Renal pelvis (tissue), 12 donors: ENCODE results near the gene FAM186B. TPM values are rescaled to one million over a fixed set of nuclear protein-coding genes. Genes with fewer than 3 reads are reported as not detected.
"Not testable (repeated sequence)": the region's sequence is repeated elsewhere in the genome, so short reads cannot be mapped to it uniquely, and the experiment has no call there.

ENCODE experiments used
- DNase-seq: peaks from one replicate; pipeline ENCODE4 v3.0.0-alpha.2; 2013
- long read RNA-seq, 16 experiments: transcript quantifications; one replicate each; lab custom pipeline, GENCODE V29; 2026
- polyA plus RNA-seq, 3 donors: library from polyadenylated mRNA; unstranded; fragments of 120-200 nt; gene quantifications; one replicate each; pipeline ENCODE4 v1.2.1, GENCODE V29; 2013; ENCODE audit not compliant: insufficient read length in 3 of 3

Gene FAM186B, protein sequence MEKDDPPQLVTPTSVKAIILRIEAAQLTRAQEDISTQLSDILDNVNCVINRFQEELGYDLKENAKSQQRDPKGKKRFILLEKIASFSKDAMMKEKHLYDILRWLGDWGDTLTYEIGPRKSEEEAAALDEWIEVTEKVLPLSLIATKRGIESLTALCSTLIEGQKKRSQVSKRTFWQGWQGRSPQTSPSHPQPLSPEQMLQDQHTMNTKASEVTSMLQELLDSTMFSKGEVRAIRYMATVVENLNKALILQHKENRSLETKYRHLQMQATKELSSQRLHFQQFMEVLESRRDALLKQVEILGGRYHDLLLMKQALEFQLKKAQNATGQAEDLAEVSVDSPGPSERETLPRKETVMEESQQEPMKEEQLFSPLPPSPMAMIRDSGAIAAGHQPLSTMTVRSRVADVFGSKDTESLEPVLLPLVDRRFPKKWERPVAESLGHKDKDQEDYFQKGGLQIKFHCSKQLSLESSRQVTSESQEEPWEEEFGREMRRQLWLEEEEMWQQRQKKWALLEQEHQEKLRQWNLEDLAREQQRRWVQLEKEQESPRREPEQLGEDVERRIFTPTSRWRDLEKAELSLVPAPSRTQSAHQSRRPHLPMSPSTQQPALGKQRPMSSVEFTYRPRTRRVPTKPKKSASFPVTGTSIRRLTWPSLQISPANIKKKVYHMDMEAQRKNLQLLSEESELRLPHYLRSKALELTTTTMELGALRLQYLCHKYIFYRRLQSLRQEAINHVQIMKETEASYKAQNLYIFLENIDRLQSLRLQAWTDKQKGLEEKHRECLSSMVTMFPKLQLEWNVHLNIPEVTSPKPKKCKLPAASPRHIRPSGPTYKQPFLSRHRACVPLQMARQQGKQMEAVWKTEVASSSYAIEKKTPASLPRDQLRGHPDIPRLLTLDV
- polyA plus RNA-seq: 1 to 10 TPM in 2 of 3 donors, under 1 TPM in 1; 0.93 to 3.9 (median 3.9) TPM
- long read RNA-seq, donor 1: 0 reads
- long read RNA-seq, donor 2: 0 reads
- long read RNA-seq, donor 3: 0 reads
- long read RNA-seq, donor 4: 0 reads
- long read RNA-seq, donor 5: 0 reads
- long read RNA-seq, donor 6: 0 reads
- long read RNA-seq, donor 7: 0 reads
- long read RNA-seq, donor 8: 0 reads
- long read RNA-seq, donor 9: 0 reads
- long read RNA-seq, donor 10: 0 reads
- long read RNA-seq, donor 11: 0 reads
- long read RNA-seq, donor 12: 0 reads
- long read RNA-seq, donor 13: 0 reads
- long read RNA-seq, donor 14: 0 reads
- long read RNA-seq, donor 15: 0 reads
- long read RNA-seq, donor 16: 0 reads

DNA sequence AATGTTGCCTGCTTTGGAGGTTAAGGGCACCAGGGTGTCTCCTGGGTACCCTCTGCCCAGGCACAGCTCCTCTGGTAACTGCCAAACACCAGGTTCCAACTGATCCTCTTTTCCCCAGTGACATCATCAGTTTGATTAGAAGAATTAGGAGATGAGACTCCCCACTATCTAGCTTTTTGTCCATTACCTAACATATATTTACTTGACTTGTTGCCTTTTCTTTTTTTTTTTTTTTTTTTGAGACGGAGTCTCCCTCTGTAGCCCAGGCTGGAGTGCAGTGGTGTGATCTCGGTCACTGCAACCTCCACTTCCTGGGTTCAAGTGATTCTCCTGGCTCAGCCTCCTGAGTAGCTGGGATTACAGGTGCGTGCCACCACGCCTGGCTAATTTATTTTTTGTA is at the start of gene FAM186B:
Gene FAM186B (minus strand): TSS at position 101 of the 400 bp plus-strand sequence. CDS start 162 bp downstream, outside the sequence.
- not testable (repeated sequence) for DNase-seq

GRCh38 chr12:49654715-49655114 is 49.3 kb upstream of the FAM186B start:
- DNase-seq: no peak

- no peak for DNase-seq
These were observed 47.6 kb upstream of the FAM186B start for GRCh38 chr12:49652921-49653520.

GRCh38 chr12:49651855-49652254 is 46.4 kb upstream of the FAM186B start:
- DNase-seq: no peak

GRCh38 chr12:49649892-49650291 is 44.5 kb upstream of the FAM186B start:
- DNase-seq: no peak

DNA sequence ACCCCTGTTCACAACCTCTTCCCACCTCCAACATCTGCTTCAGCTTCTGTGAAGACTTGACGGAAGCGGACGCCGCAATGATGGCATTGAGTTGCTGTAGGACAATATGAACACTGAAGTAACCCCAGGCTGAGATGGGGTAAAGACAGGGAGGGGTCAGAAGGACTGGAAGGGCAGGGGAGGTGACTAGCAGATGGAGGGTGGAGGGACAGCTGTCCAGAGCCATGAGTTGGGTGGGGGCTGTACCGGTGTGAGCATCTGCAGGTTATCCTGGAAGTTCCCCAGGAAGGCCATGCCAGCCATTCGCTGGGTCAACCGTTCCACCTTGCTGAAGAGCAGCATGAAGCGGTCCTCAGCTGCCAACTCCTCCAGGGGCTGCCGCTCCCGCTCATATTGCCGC is 44.0 kb upstream of the FAM186B start:
- no peak for DNase-seq

DNA sequence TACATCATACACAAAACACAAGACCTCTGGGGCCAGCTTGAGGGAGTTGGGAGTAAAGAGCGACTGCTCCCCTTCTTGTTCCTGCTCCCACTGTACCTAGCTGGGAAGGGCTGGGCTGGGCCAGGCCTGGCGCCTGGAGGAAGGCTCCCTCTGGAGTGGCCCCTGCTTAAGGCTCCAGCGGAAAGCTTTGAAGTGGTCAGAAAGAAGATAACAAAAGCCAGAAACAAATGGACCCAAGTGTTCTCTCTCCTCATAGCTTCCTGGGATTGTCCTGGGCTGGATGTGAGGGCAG is 43.2 kb upstream of the FAM186B start:
- DNase-seq: no peak

GRCh38 chr12:49647827-49648711 is 42.6 kb upstream of the FAM186B start:
- DNase-seq: no peak

DNA sequence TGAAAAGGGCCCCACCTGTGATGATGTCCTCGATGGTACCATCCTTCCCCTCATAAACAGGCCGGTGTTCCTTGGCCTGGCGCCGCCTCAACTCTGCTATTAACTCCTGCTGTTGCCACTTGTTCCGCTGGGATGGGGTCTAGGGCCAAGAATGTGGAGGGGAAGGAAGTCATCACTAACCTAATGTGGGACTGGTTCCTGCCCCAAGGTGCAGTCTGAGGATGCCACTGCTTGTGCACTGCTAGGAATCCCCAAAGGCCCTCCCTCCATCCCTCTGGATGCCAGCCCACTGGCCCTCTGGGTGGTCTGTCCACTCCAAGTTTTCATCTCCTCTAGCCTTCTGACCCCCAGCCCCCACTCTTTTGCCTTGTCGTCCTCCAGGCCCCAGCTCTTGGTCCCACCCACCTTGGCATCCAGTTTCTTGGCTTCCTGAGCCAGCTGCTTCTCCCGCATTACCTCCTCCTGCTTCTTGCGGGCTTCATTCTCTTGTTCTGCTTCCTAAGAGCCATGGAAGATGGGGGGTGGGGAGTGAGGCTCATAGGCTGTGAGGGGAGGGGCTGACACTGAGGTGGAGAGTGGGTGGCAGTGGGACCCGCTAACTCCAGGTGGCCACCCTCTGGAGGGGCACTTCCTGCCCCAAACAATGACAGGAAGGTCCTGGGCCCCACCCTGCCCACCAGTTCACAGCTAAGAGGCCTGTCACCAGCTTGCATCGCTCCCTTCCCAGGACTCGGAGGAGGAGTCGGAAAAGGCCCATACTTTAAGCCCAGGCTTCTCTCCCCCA is 41.6 kb upstream of the FAM186B start:
- no peak for DNase-seq

GRCh38 chr12:49646331-49646830 is 40.9 kb upstream of the FAM186B start:
- no peak for DNase-seq

- no peak for DNase-seq
These were observed 40.0 kb upstream of the FAM186B start for GRCh38 chr12:49645146-49646039.

DNA sequence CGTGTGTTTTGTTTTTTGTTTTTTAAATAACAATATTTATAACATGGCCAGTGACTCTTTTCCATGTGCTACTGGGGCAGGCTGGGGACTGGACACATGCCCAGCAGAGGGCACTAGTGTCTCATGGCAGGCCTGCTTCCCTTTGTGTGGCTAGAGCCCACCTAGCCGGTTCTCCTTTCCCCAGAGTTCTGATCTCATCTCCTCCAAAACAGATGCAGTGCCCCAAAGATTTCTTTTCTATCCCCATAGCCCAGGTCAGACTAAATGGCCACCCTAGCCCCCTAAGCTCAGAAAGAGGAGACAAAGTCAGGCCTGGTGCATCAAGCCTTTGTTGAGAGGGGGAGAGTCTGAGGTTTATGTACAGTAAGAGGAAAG is 39.2 kb upstream of the FAM186B start:
- DNase-seq: peak; percentile 76

- DNase-seq: no peak
These were observed 38.7 kb upstream of the FAM186B start for GRCh38 chr12:49643961-49644619.

- no peak for DNase-seq
These were observed 37.7 kb upstream of the FAM186B start for GRCh38 chr12:49643135-49643534.

- DNase-seq: no peak
These were observed 36.9 kb upstream of the FAM186B start for GRCh38 chr12:49642370-49642802.

GRCh38 chr12:49641748-49642369 is 36.4 kb upstream of the FAM186B start:
- no peak for DNase-seq

DNA sequence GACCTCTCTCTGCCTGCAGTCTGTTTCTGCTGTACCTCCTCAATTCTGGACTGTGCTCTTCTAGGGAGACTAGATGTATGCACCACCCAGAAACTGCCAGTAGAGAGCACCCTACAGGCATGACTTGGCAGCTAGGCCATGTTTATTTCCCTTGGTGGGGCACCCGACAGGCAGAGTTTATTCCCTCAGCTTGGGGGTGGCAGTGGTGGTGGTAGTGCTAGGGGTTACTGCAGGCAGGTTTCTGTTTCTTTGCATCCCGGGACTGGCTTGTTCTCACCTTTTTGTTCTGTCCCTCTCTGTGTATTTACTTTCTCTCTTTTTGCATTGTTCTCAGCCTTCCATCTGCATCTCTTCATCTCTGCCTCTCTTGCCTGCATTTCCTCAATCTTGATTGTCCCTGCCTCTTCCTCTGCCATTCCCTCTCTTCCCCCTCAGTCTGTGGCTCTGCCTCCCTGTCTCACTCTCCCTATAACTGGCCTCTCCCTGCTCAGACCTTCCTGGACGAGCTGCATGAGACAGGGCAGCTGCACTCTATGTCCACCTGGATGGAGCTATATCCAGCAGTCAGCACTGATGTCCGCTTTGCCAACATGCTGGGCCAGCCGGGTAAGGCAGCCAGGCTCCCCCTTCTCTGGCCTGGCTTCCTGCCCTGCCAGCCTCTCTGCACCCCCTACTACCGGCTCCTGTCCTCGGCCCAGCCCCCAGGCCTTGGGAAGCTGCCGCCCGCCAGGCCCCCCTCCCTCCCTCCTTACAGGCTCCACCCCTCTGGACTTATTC is 31.7 kb upstream of the FAM186B start:
- peak; percentile 65 for DNase-seq
